Measurements from ENCODE around the gene CYTH2. TPM values are rescaled to one million over a fixed set of nuclear protein-coding genes. Genes with fewer than 3 reads are reported as not detected.

Gene CYTH2, protein sequence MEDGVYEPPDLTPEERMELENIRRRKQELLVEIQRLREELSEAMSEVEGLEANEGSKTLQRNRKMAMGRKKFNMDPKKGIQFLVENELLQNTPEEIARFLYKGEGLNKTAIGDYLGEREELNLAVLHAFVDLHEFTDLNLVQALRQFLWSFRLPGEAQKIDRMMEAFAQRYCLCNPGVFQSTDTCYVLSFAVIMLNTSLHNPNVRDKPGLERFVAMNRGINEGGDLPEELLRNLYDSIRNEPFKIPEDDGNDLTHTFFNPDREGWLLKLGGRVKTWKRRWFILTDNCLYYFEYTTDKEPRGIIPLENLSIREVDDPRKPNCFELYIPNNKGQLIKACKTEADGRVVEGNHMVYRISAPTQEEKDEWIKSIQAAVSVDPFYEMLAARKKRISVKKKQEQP
- total RNA-seq (2014; rRNA removed; shearing (Covaris generic)): 145 and 154 TPM in 2 replicates

DNA sequence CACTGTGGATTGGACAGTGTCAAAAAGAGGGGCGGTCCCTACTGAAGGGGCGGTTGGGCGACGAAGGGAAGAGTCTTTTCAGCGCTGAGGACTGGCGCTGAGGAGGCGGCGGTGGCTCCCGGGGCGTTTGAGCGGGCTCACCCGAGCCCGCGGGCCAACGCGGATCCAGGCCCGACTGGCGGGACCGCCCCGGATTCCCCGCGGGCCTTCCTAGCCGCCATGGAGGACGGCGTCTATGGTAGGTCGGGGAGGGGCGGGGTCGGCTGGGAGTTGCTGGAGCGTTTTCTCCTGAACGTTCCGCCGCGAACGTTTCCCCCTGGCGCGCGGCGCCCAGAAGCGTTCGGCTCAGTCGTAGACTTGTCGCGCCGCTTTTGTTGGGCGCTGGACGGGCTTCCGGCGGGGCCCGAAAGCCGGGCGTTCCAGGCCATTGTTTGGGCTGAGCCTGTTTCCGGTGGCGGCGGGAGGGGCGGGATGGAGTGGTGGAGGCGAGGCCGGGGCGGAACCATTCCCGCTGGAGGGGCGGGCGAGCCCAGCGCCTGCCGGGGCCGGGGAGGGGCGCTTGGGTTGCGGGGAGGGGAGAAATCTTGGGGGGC is at the start of gene CYTH2:
Gene CYTH2 (plus strand): TSS at position 81 of the 593 bp plus-strand sequence. CDS start 139 bp downstream, at position 220.
- DNase-seq (ENCODE audit: low spot score): peak; percentile 90

DNA sequence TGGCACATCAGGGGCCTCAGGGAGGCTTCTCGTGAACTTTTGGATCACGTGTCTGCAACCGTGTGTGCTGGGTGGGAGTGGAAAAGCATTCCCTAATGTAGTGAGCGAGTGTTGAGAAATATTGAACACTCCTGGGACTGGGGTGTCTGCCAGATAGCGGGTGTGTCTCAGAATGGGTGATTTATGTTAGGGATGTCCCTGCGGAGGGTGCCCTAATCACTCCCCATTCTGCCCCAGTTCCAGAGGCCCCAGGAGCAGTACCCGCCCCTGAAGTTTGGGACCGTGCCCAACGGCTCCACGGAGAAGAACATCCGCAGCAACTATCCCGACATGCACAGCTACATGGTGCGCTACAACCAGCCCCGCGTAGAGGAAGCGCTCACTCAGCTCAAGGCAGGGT is 47.6 kb upstream of the CYTH2 start:
- DNase-seq (ENCODE audit: low spot score): no peak

DNA sequence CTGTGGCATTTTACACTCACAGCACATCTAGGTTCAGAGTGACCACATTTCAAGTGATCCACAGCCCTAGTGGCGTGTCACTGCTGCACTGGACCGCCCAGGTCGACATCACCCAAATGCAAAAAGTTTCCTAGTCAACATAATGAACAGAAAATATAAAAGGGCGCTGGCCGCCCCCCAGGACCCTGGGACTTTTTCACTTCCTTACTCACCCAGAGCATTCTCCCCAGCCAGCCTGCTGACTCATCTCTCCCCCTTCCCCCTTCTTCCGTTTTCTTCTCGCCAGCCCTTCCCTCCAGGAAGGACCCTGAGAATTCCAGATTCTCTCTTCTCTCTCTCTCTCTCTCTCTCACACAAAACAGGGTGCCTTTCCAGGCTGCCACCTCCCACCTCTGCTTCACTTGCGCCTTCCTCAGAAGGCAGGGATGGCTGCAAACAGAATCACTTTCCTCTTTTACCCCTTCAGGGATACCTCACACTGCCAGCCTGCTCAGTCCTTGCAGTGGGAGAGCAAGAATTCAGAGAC is 44.4 kb upstream of the CYTH2 start:
- DNase-seq (ENCODE audit: low spot score): no peak

DNA sequence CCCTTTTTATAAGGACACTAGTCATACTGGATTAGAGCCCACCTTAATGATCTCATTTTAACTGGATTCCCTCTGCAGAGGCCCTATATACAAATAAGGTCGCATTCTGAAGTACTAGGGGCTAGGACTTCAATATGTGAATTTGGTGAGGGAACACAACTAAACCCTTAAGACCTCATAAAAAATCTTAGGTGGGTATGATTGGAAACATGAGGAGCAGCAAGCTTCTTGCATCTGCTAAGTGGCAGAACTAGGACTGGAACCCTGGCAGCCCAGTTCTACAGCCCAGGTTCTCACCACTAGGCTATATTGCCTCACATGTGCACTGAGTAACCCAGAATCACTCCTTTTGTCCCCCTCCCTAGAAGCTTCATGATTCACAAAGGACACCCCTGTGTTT is 40.5 kb upstream of the CYTH2 start:
- DNase-seq (ENCODE audit: low spot score): no peak

DNA sequence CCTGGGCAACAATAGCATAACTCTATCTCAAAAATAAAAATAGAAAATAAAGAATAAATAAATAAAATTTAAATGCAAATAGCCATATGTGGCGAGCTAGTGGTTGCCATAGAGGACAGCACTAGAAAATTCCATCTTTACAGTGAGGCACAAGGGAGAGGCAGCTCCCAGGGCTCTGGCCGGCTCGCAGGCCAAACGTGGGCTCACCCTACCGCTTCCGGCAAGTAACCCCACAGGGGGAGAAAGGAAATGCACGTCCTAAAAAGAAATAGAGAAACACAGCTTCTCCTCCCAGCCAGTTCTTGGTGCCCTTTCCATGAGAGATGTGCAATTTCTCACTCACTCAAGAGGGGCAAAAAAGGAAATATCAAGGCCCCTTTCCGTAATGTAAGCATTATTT is 35.8 kb upstream of the CYTH2 start:
- no peak for DNase-seq (ENCODE audit: low spot score)

DNA sequence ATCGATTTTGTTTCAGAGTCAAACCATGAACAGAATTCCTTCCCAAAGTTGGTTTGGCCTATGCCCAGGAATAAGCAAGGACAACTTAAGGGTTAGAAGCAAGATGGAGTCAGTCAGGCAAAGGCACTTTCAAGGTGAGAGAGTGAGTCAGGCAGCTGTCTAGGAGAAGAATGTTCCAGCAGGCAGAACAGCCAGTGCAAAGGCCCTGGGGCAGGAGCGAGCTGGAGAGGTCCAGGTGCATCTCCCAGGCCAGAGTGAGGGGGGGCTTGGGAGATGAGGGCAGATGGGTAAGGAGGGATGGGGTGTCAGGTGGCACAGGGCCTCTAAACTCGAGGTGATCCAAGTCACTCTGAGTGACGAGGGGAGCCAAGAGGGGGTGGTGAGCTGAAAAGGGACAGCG is 32.6 kb upstream of the CYTH2 start:
- DNase-seq (ENCODE audit: low spot score): no peak

DNA sequence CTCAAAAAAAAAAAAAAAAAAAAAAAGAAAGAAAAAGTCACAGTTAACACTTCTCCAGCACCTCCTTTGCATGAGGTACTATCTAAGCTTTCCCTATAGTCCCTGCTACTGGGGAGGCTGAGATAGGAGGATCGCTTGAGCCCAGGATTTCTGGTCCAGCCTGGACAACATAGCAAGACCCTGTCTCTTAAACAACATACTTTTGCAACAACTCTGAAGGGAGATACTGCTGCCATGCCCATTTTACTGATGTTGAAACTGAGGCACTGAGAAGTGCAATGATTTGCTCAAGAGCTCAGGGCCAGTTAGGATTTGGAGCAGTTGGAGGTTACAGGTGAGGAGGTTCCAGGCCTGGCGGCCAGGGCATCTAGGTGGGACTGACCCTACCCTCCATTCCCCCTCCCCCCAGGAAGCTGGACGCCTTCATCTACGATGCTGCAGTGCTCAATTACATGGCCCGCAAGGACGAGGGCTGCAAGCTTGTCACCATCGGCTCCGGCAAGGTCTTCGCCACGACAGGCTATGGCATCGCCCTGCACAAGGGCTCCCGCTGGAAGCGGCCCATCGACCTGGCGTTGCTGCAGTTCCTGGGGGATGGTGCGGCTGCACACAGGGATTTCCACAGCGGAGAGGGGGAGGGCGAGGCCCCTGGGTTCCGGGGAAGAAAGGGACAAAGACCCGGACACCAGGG is 27.7 kb upstream of the CYTH2 start:
- DNase-seq (ENCODE audit: low spot score): no peak

DNA sequence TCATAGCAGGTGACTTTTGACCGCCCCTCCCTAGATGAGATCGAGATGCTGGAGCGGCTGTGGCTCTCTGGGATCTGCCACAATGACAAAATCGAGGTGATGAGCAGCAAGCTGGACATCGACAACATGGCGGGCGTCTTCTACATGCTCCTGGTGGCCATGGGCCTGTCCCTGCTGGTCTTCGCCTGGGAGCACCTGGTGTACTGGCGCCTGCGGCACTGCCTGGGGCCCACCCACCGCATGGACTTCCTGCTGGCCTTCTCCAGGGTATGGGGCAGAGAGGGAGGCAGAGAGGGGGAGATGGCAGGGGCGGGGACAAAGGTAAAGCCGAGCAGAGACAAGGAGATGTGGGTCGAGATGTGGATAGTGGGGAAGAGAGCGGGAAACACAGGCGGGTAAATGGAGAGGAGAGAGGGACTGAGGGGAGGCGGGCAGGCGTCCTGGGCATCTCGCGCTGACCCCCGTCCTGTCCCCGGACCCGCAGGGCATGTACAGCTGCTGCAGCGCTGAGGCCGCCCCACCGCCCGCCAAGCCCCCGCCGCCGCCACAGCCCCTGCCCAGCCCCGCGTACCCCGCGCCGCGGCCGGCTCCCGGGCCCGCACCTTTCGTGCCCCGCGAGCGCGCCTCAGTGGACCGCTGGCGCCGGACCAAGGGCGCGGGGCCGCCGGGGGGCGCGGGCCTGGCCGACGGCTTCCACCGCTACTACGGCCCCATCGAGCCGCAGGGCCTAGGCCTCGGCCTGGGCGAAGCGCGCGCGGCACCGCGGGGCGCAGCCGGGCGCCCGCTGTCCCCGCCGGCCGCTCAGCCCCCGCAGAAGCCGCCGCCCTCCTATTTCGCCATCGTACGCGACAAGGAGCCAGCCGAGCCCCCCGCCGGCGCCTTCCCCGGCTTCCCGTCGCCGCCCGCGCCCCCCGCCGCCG is 26.8 kb upstream of the CYTH2 start:
- DNase-seq (ENCODE audit: low spot score): no peak

DNA sequence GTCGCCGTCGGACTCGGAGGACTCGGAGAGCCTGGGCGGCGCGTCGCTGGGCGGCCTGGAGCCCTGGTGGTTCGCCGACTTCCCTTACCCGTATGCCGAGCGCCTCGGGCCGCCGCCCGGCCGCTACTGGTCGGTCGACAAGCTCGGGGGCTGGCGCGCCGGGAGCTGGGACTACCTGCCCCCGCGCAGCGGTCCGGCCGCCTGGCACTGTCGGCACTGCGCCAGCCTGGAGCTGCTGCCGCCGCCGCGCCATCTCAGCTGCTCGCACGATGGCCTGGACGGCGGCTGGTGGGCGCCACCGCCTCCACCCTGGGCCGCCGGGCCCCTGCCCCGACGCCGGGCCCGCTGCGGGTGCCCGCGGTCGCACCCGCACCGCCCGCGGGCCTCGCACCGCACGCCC is 25.9 kb upstream of the CYTH2 start:
- DNase-seq (ENCODE audit: low spot score): no peak

DNA sequence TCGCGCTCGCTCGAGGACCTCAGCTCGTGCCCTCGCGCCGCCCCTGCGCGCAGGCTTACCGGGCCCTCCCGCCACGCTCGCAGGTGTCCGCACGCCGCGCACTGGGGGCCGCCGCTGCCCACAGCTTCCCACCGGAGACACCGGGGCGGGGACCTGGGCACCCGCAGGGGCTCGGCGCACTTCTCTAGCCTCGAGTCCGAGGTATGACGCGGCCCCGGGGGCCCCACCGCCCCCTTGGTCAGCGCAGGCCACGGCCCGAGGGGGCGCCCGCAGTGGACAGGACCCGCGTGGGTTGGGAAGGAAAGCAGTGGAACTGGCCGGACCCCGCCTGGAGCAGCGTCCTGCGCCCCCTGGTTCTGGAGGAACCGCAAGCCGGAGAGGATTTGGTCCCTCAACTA is 25.4 kb upstream of the CYTH2 start:
- no peak for DNase-seq (ENCODE audit: low spot score)

DNA sequence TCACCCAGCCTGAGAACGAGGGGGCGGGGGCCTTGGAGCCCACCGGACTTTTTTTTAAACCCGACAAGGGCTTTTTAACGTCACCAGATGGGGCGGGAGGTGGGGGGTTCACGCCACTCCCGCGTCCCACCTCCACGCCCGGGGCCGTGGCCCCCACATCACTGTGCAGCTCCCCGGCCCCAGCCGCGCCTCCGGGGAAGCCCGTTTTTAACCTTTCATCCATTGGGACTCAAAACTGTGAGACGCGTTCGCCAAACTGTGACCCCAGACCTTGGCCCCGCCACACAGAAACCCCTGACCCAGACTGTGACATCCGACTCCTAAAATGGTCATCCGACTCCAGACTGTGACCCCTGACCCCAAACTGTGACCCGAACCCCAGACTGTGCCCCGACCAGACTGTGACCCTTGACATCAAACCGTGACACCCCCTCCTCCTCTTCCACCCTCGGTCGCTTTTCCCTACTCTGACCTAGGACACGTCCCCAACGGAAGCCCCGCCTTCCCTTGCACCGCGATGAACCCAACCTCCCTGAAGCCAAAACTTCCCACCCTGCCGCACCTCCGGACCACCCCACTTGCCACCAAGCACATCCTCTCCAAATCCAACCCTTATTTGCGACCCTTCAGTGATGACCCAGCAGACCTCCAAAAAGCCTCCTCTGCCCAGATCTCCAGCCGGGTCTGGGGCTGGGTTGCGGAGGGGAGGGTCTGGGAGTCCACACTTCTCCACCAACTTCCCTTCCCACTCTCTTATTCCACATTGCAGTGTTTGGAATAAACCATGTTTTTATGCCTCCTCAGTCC is 24.8 kb upstream of the CYTH2 start:
- no peak for DNase-seq (ENCODE audit: low spot score)

DNA sequence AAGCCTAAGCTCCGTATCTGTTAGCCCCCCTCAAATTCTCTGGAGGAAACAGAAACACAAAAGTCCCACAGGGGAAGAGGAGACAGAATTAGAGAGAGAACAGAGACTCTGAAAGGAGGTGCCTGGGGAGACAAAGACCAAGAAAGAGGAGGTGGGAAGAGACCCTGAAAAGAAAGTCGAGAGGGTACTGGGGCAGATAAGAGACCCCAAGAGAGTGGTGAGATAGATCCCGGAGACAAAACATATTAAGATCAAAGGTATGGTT is 24.3 kb upstream of the CYTH2 start:
- DNase-seq (ENCODE audit: low spot score): no peak

DNA sequence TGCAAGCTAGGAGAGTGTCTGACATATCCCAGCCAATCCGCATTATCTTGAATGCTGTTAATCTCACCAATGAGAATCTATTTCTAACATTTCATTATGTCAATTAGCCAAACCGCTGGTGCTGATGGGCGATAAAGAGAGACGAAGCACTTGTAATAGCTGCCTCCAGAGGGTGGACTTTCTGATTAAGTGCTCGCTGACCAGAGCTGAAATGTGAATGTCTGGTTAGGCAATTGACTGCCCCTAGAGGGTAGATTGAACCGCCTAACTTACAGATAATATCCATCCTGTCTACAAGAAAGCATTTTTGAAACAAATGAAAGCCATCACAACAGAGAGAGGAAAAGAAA is 23.9 kb upstream of the CYTH2 start:
- peak; percentile 96 for DNase-seq (ENCODE audit: low spot score)

DNA sequence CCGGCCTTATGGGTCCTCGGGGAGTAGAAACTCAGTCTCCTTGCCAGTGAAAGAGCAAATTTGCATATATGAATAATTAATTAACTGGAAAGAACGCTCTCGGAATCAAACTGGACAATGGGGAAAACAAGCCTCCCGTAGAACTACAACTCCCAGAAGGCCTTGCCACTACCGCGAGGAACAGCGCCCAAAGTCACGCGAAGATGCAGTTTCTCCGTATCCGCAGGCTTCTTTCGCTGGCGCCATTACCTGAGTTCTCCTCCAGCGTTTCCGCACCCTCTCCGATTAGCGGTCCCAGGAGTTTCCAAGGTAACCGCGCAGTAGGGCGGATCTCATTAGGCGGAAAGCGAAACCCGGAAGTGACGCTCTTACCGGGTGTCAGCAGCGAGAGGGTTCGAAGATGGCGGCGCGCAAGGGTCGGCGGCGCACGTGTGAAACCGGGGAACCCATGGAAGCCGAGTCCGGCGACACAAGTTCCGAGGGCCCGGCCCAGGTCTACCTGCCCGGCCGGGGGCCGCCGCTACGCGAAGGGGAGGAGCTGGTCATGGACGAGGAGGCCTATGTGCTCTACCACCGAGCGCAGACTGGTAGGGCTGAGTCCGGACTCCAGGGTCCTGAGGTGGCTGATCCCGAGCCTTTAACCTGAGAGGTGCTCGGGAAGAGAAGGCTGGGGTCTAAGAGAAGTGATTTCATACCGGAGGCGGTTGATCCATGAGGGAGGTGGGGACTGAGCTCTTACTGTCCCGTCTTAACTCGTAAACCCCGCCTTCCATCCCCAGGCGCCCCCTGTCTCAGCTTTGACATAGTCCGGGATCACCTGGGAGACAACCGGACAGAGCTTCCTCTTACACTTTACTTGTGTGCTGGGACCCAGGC is 23.3 kb upstream of the CYTH2 start, which contains the start of gene GRWD1:
Gene GRWD1 (plus strand): TSS at position 378 of the 876 bp plus-strand sequence. CDS start 23 bp downstream, at position 401.
- peak; percentile 99 for DNase-seq (ENCODE audit: low spot score)

DNA sequence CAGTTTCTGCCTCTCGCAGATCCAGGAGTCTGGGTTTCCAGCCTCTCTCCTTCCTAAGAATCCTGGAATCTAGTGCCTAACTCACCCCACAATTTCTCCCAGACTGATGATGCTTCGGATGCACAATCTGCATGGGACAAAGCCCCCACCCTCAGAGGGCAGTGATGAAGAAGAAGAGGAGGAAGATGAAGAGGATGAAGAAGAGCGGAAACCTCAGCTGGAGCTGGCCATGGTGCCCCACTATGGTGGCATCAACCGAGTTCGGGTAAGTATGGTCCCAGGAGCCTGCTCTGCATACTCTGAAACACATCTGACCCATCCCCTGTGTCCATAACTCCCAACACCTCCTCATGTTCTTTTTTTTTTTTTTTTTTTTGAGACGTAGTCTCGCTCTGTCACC is 22.6 kb upstream of the CYTH2 start:
- DNase-seq (ENCODE audit: low spot score): no peak

DNA sequence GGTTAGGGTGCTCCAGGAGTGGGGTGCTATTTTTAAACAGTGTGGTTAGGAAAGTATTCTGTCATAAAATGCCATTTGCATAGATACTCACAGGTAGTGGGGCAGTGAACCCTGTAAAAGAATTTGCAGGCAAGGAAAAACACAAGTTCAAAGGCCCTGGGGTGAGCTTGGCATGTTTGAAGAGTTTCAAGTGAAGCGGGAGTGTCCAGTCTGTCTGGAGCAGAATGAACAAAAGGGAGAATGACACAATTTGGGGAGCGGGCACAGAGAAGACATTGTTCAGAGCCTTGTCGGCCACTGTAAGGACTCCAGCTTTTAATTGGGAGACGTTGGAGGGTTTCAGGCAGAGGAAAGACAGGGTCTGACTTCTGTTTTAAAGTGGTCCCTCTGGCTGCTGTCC is 20.6 kb upstream of the CYTH2 start:
- DNase-seq (ENCODE audit: low spot score): no peak

DNA sequence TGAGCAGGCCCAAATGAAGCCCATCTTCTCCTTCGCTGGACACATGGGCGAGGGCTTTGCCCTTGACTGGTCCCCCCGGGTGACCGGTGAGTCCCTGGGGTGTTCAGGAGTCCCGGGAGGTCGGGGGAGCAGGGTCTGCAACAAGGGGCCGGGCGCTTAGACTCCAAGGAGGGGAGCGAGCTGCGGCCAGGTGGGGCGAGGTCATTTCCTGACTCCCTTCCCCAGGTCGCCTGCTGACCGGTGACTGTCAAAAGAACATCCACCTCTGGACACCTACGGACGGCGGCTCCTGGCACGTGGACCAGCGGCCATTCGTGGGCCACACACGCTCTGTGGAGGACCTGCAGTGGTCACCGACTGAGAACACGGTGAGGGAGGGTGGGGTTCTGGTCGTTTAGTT is 18.7 kb upstream of the CYTH2 start:
- DNase-seq (ENCODE audit: low spot score): no peak

DNA sequence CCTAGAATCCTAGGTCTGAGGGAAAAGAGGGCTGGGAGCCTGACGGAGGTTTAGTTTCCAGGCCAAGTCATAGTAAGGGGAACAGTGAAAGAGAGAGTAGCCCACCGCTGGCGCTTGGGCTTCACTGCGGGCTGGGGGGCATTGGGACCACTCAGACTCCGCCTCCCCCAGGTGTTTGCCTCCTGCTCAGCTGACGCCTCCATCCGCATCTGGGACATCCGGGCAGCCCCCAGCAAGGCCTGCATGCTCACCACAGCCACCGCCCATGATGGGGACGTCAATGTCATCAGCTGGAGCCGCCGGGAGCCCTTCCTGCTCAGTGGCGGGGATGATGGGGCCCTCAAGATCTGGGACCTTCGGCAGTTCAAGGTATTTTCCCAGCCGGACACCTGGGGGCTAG is 18.3 kb upstream of the CYTH2 start:
- DNase-seq (ENCODE audit: low spot score): no peak

DNA sequence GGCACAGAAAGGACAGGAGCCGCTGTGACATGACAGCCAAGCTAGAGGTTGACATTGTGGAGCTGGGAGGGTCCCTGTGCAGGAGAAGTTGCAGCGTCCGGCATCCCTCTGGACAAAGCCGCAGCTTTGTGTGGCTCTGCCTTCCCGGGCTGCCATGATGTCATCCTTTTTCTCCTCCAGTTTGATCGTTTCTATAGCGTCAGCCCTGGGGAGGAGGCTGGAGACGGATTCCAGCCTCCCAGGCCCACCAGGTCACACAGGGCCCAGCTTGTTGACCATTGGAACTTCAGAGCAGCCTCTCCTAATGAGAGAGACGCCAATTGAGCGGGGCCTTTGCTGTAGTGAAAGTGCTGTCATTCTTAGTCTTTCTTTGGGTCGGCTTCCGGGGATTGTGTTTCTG is 17.5 kb upstream of the CYTH2 start:
- DNase-seq (ENCODE audit: low spot score): no peak

All from HT-29 (cell line).